ENCODE results near the gene PRELP. TPM values are rescaled to one million over a fixed set of nuclear protein-coding genes. Genes with fewer than 3 reads are reported as not detected.

PRELP gene
- total RNA-seq, 1 experiment from 2014 or later, result not detected

GRCh38 chr1:203450479-203451149 is 25.0 kb upstream of the PRELP start:
- ATAC-seq, result no peak
- in situ Hi-C loops (cut with HindIII; ENCODE audit: low pct_unique_long_range_greater_than_20kb, low sequenced_read_pairs) (no loop called here), intact Hi-C loops (cut with micrococcal nuclease; ENCODE audit: unreplicated experiment) (no loop called here)
- Histone ChIP-seq H3K36me3 (ENCODE audit: control insufficient read depth, insufficient read depth, low read length) (no peaks in the 10 kb centered on the region), H3K27ac (ENCODE audit: low read length) (no peak overlapping the region), H3K4me1 (ENCODE audit: control insufficient read depth, insufficient read depth, low read length) (no peaks in the 10 kb centered on the region), H3K27me3 (ENCODE audit: control insufficient read depth, insufficient read depth, low read length) (peaks cover 39% of the 10 kb centered on the region), H3K9me3 (ENCODE audit: control insufficient read depth, insufficient read depth, low read depth, low read length) (no peaks in the 10 kb centered on the region), H3K4me3 (ENCODE audit: low read depth in 2 of 2, low read length in 2 of 2) (no peak overlapping the region)
- POLR2A ChIA-PET, result no interaction called here
- no peak for DNase-seq (ENCODE audit: low read depth, low spot score)
- BruUV-seq (replicated peaks), result no TSS peak
- CTCF ChIA-PET, result interaction anchor here (0.6 kb wide), 1 partner anchor 874 kb away, joined by 3 read pairs; no protein-coding TSS in a partner anchor
- TF ChIP-seq TCF7L2 (IDR thresholded peaks at IDR 0.05; ENCODE audit: low read depth, low read length) (no peak), SIN3A (IDR thresholded peaks at IDR 0.05; ENCODE audit: borderline replicate concordance, insufficient read depth, low read depth, low read length) (no peak)

GRCh38 chr1:203451836-203452784 is 23.5 kb upstream of the PRELP start:
- DNase-seq (ENCODE audit: low read depth, low spot score) (no peak), ATAC-seq (no peak; the same call in 1 of the 2 replicates)
- H3K4me1 ChIP-seq (ENCODE audit: control insufficient read depth, insufficient read depth, low read length), result no peaks in the 10 kb centered on the region
- no peak overlapping the region for H3K4me3 ChIP-seq (ENCODE audit: low read depth in 2 of 2, low read length in 2 of 2)
- TF ChIP-seq REST (IDR thresholded peaks at IDR 0.05; ENCODE audit: insufficient read depth in 1 of 2, low read depth in 2 of 2, low read length in 1 of 2) (no peak), SIN3A (IDR thresholded peaks at IDR 0.05; ENCODE audit: borderline replicate concordance, insufficient read depth, low read depth, low read length) (no peak)
- peaks cover 38% of the 10 kb centered on the region for H3K27me3 ChIP-seq (ENCODE audit: control insufficient read depth, insufficient read depth, low read length)
- no TSS peak for BruUV-seq (replicated peaks)
- H3K9me3 ChIP-seq (ENCODE audit: control insufficient read depth, insufficient read depth, low read depth, low read length), result no peaks in the 10 kb centered on the region
- POLR2A ChIA-PET, result no interaction called here
- in situ Hi-C loops (cut with HindIII; ENCODE audit: low pct_unique_long_range_greater_than_20kb, low sequenced_read_pairs) (no loop called here), intact Hi-C loops (cut with micrococcal nuclease; ENCODE audit: unreplicated experiment) (no loop called here)
- H3K27ac ChIP-seq (ENCODE audit: low read length), result no peak overlapping the region
- H3K36me3 ChIP-seq (ENCODE audit: control insufficient read depth, insufficient read depth, low read length), result no peaks in the 10 kb centered on the region
- CTCF ChIA-PET, result interaction anchor here (0.6 kb wide), 1 partner anchor 106 kb away, joined by 3 read pairs; no protein-coding TSS in a partner anchor

GRCh38 chr1:203453016-203453415 is 22.6 kb upstream of the PRELP start:
- in situ Hi-C loops (cut with HindIII; ENCODE audit: low pct_unique_long_range_greater_than_20kb, low sequenced_read_pairs), result no loop called here

More at GRCh38 chr1:203453016-203453415, 22.6 kb upstream of the PRELP start:
- POLR2A ChIA-PET, result no interaction called here
- H3K36me3 ChIP-seq (ENCODE audit: control insufficient read depth, insufficient read depth, low read length), result no peaks in the 10 kb centered on the region
- no peak overlapping the region for H3K4me3 ChIP-seq (ENCODE audit: low read depth in 2 of 2, low read length in 2 of 2)
- H3K9me3 ChIP-seq (ENCODE audit: control insufficient read depth, insufficient read depth, low read depth, low read length), result no peaks in the 10 kb centered on the region
- no TSS peak for BruUV-seq (replicated peaks)
- DNase-seq (ENCODE audit: low read depth, low spot score), result no peak
- H3K27me3 ChIP-seq (ENCODE audit: control insufficient read depth, insufficient read depth, low read length), result peaks cover 32% of the 10 kb centered on the region
- CTCF ChIA-PET, result no interaction called here
- TF ChIP-seq REST (IDR thresholded peaks at IDR 0.05; ENCODE audit: insufficient read depth in 1 of 2, low read depth in 2 of 2, low read length in 1 of 2) (no peak), TCF7L2 (IDR thresholded peaks at IDR 0.05; ENCODE audit: low read depth, low read length) (no peak)
- intact Hi-C loops (cut with micrococcal nuclease; ENCODE audit: unreplicated experiment), result no loop called here
- no peak for ATAC-seq
- H3K4me1 ChIP-seq (ENCODE audit: control insufficient read depth, insufficient read depth, low read length), result no peaks in the 10 kb centered on the region
- no peak overlapping the region for H3K27ac ChIP-seq (ENCODE audit: low read length)
